Uterus (tissue), 2 donors: Measurements from ENCODE around the gene CUBN.

ENCODE experiments used
- CTCF ChIP-seq, 4 experiments: fragments of 200-600 bp in 2 of 4; fragments of 450-650 bp in 2 of 4; sonication (generic) in 2 of 4; IDR thresholded peaks; one replicate each; pipeline ENCODE4 v1.5.1; 2016 to 2019; ENCODE audit warnings: antibody characterized with exemption in 4 of 4, mild to moderate bottlenecking in 2 of 4, moderate library complexity in 1 of 4
- POLR2A ChIP-seq, 2 donors: fragments of 450-650 bp; IDR thresholded peaks; one replicate each; pipeline ENCODE4 v1.6.1; 2016; ENCODE audit warnings: antibody characterized with exemption in 2 of 2, mild to moderate bottlenecking in 1 of 2, moderate library complexity in 1 of 2

- no peak for TF ChIP-seq CTCF (IDR thresholded peaks at IDR 0.05)
- no peak for TF ChIP-seq POLR2A (IDR thresholded peaks at IDR 0.05)
Measured at GRCh38 chr10:17119845-17120244, 9.8 kb downstream of the CUBN start.
